Measurements from ENCODE around the gene AVL9. TPM values are rescaled to one million over a fixed set of nuclear protein-coding genes. Genes with fewer than 3 reads are reported as not detected.
A peak's percentile ranks its signal among the peaks of the same experiment; 100 is the strongest.

The AVL9 gene
- total RNA-seq, 1 experiment from 2014 or later, result 86.6 TPM

DNA sequence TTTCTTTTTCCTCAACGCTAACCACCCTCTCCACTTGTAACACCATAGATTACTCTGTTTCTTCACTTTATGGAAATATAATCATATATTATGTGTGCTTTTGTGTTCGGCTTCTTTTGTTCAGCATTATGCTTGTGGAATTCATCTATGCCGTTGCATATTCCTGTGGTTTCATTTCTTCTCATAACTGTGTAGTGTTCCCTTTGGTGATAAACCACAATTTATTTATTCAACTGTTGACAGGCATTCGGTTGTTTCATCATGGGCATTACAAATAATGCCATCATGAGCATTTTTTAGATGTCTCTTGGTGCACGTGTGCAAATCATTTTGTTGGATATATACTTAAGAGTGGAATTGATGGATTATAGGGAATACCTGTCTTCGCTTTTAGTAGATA lies 12.1 kb downstream of the AVL9 start:
- H3K9me3 Mint-ChIP-seq (ENCODE audit: low read depth, unreplicated experiment), result peaks cover 6% of the 10 kb centered on the region
- no peaks in the 10 kb centered on the region for H3K27me3 Mint-ChIP-seq (ENCODE audit: unreplicated experiment)
- DNase-seq, result no peak
- peaks cover 15% of the 10 kb centered on the region for H3K4me1 Mint-ChIP-seq (ENCODE audit: low read depth, unreplicated experiment)
- CTCF ChIA-PET, result no interaction called here
- no peak overlapping the region for H3K27ac Mint-ChIP-seq (ENCODE audit: unreplicated experiment)
- intact Hi-C loops (cut with micrococcal nuclease; ENCODE audit: unreplicated experiment), result no loop called here
- TF ChIP-seq, protein P1, sequence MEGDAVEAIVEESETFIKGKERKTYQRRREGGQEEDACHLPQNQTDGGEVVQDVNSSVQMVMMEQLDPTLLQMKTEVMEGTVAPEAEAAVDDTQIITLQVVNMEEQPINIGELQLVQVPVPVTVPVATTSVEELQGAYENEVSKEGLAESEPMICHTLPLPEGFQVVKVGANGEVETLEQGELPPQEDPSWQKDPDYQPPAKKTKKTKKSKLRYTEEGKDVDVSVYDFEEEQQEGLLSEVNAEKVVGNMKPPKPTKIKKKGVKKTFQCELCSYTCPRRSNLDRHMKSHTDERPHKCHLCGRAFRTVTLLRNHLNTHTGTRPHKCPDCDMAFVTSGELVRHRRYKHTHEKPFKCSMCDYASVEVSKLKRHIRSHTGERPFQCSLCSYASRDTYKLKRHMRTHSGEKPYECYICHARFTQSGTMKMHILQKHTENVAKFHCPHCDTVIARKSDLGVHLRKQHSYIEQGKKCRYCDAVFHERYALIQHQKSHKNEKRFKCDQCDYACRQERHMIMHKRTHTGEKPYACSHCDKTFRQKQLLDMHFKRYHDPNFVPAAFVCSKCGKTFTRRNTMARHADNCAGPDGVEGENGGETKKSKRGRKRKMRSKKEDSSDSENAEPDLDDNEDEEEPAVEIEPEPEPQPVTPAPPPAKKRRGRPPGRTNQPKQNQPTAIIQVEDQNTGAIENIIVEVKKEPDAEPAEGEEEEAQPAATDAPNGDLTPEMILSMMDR (IDR thresholded peaks at IDR 0.05; ENCODE audit: unreplicated experiment), result no peak
- no TSS peak for BruUV-seq (replicated peaks)
- H3K36me3 Mint-ChIP-seq (ENCODE audit: insufficient read depth, unreplicated experiment), result peaks cover 21% of the 10 kb centered on the region
- H3K4me3 Mint-ChIP-seq (ENCODE audit: low read depth, unreplicated experiment), result no peak overlapping the region

DNA sequence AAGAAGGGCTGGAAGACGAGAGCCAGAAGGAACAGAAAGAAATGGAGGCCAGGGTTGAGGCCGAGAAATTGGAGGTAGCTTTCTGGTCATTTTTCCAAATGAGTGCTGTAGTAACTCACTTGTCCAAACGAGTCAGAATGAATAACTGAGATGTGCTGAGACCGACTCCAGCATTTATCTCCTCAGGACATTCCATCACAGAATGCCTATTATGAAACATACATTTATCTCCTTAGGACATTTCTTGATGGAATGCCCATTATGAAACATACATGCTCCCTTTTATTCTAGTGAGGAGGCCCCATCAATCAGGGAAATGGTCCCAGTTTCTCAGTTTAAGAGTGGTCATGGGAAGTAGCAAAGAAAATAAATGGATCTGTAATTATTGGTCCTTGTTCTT lies 16.5 kb downstream of the AVL9 start:
- no peak overlapping the region for H3K27ac Mint-ChIP-seq (ENCODE audit: unreplicated experiment)
- H3K9me3 Mint-ChIP-seq (ENCODE audit: low read depth, unreplicated experiment), result peaks cover 21% of the 10 kb centered on the region
- TF ChIP-seq, protein P1 (IDR thresholded peaks at IDR 0.05; ENCODE audit: unreplicated experiment), result no peak
- intact Hi-C loops (cut with micrococcal nuclease; ENCODE audit: unreplicated experiment), result no loop called here
- CTCF ChIA-PET, result no interaction called here
- H3K4me3 Mint-ChIP-seq (ENCODE audit: low read depth, unreplicated experiment), result no peak overlapping the region
- H3K36me3 Mint-ChIP-seq (ENCODE audit: insufficient read depth, unreplicated experiment), result peaks cover 48% of the 10 kb centered on the region
- no peak for DNase-seq
- H3K4me1 Mint-ChIP-seq (ENCODE audit: low read depth, unreplicated experiment), result peaks cover 24% of the 10 kb centered on the region
- H3K27me3 Mint-ChIP-seq (ENCODE audit: unreplicated experiment), result no peaks in the 10 kb centered on the region
- BruUV-seq (replicated peaks), result no TSS peak

DNA sequence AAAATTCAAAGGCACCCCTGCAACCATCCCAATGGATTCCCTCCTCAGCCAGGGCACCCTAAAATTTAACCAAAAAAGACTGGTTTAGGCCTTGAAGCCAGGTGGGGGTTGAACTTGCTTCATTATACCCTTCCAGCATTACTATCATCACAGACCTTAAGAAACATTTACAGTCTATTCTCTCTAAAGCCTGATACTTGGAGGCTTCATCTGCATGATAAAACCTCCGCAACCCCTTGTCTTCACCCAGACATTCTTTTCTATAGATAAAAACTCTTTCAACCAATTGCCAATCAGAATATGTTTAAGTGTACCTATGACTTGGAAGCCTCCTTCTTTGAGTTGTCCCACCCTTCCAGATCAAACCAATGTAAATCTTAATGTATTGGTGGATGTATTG lies 17.9 kb downstream of the AVL9 start:
- no TSS peak for BruUV-seq (replicated peaks)
- DNase-seq, result no peak
- TF ChIP-seq, protein P1 (IDR thresholded peaks at IDR 0.05; ENCODE audit: unreplicated experiment), result no peak
- intact Hi-C loops (cut with micrococcal nuclease; ENCODE audit: unreplicated experiment), result no loop called here
- H3K27ac Mint-ChIP-seq (ENCODE audit: unreplicated experiment), result no peak overlapping the region
- no peaks in the 10 kb centered on the region for H3K27me3 Mint-ChIP-seq (ENCODE audit: unreplicated experiment)
- H3K36me3 Mint-ChIP-seq (ENCODE audit: insufficient read depth, unreplicated experiment), result peaks cover 52% of the 10 kb centered on the region
- H3K4me3 Mint-ChIP-seq (ENCODE audit: low read depth, unreplicated experiment), result no peak overlapping the region
- H3K4me1 Mint-ChIP-seq (ENCODE audit: low read depth, unreplicated experiment), result peaks cover 15% of the 10 kb centered on the region
- CTCF ChIA-PET, result no interaction called here
- H3K9me3 Mint-ChIP-seq (ENCODE audit: low read depth, unreplicated experiment), result peaks cover 19% of the 10 kb centered on the region

DNA sequence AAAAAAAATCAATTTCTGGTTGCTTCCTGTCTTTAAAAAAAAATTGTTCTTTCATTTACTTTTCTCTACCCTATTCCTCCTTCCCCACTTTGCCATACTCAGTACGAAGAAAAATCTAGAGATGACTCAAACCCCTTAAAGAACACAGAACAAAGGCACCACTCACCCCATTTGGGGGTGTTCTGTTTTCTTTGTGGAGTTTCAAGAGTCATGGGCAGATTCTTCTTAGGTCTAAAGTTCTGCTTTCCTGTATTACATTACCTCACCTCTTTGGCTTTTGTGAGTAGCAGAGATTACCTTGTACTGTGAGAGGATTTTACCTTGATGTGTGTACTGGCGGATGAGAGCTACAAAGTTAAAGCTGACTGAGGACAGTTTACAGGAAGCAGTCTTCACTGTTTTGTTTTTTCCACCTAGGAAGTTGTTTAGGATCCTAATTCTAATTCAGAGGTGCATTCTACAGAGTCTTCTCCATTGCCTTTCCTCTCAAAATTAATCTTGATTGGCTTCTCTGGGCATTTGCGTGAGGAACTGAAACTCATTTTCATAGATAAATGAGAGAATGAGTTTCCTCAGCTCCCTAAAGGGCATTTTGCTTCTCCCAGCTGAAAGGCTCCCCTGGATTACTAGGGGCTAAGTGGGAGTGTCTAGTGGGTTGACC lies 20.7 kb downstream of the AVL9 start:
- Mint-ChIP-seq H3K36me3 (ENCODE audit: insufficient read depth, unreplicated experiment) (peaks cover 50% of the 10 kb centered on the region), H3K9me3 (ENCODE audit: low read depth, unreplicated experiment) (peaks cover 26% of the 10 kb centered on the region), H3K27me3 (ENCODE audit: unreplicated experiment) (no peaks in the 10 kb centered on the region), H3K27ac (ENCODE audit: unreplicated experiment) (peak overlapping the region; percentile 14), H3K4me1 (ENCODE audit: low read depth, unreplicated experiment) (peaks cover 15% of the 10 kb centered on the region), H3K4me3 (ENCODE audit: low read depth, unreplicated experiment) (no peak overlapping the region)
- TF ChIP-seq, protein P1 (IDR thresholded peaks at IDR 0.05; ENCODE audit: unreplicated experiment), result no peak
- no peak for DNase-seq
- CTCF ChIA-PET, result interaction anchor here (0.5 to 1.0 kb wide), 2 partner anchors 21 to 70 kb away, joined by 3 read pairs; partner anchors contain the start of gene AVL9
- intact Hi-C loops (cut with micrococcal nuclease; ENCODE audit: unreplicated experiment), result no loop called here
- BruUV-seq (replicated peaks), result no TSS peak
